HG02852 (cell line): Measurements from ENCODE around the gene UGT1A7.

Experiments
- ATAC-seq: cut with Tn5 transposase; IDR thresholded peaks from one replicate; pipeline ENCODE4 v1.9.1; 2021; ENCODE audit warnings: mild to moderate bottlenecking, moderate library complexity; ENCODE audit not compliant: unreplicated experiment

Gene UGT1A7

DNA sequence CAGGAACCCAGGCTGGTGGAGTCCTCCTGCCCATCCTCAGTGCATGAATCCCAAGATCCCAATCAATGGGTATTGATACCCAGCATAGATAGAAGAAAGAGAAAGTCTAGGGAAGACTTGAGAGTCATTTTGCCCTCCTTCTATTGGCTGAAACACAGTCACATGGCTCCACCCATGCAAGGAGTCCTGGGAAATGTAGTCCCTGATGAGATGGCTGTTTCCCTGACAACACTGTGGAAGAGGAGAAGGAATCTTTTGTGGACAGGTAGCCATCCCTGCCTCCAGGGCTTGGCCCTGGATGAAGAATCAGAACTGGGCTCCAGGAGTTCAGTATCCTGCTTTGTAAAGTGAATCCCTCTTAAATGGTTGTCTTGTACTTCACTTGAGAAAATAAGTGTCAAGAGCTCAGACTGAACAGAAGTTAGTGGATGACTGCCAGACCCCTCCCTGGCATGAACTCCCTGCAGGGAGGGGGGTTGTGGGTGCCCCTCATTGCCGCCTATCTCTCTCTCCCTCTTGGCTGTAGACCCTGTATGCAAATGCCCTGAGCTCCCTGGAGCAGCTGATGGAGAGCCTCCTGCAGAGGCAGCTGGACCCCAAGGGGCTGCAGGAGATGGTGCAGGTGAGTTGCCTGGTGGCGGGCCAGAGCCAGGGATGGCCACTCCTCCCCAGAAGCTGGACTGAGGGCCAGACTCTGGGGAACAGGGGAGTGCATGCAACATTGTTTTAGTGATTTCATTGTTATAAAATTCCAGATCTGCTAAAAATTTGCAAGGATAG, 132.5 kb downstream of the UGT1A7 start:
- ATAC-seq, result no peak

GRCh38 chr2:233815861-233816260, 134.2 kb downstream of the UGT1A7 start:
- no peak for ATAC-seq

GRCh38 chr2:233816334-233816733, 134.6 kb downstream of the UGT1A7 start:
- ATAC-seq, result no peak

DNA sequence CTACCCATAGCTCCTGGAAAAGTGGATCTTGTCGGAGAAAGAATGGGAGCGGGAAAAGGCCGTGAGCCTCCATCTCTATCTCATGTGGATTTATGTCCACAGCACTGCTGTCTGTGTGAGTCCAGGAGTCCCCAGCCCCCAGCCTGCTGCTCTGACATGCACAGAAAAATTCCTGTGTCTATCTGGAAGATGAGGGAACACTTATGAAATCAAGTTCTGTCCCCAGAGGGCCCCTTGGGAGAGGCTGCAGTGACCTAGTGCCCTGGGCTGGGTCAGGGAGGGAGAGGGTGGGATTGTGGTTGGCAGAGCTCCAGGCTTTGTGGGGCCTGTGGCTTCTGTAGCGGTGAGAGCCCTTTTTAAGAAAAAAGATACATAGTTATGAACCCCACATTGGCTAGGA, 135.1 kb downstream of the UGT1A7 start:
- no peak for ATAC-seq

DNA sequence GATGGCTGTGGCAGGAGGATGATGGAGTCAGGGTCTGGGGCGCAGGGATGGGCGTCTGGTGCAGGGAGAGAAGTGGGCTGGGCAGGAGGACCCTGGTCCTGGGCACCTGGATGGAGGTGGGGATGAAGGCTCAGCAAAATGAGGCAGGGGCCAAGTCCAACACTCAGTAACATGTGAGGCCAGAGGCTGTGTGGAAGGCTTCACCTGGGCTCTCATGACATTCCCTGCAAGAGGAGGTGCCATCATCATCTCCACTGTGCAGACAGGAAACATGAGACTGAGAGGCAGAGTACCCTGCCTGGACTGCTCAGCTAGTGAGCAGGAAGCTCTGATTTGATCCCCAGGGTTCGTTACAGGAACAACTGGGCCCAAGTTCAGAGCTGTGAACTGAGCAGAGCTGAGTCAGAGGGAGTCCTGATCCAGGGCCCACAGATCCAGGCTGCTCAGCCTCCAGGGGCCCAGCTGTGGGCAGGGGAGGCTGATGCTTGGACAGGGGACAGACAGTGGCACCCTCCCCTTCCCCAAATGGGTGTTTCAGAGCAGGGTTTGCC, 135.7 kb downstream of the UGT1A7 start:
- ATAC-seq, result no peak

DNA sequence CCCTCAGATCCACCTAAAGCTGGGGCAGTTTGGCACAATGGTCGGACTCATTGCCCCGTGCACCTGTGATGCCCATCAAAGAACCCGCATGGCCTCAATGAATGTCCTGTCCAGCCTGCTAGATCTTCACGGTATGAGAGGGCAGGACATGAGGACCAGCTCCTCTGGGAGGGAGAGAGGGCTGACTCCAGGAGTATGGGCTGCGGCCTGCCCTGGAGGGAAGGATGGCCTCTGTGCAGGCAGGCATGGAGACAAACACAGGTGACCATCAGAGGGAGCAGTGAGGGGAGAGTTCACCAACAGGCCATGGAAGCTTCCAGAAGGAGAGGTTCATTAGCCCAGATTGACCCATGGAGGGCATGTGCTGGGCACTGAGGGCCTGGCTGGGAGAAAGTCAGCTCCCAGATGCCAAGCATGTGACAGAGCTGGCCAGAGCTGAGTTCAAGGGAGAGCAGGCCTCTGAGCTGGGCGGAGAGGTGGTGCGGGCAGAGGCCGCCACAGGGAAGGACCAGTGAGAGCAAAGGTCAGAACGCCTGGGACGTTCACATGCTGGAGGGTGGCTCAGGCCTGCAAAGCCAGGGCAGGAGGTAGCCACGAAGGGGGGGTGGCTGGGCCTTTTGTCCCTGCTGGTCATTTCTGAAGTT, 136.4 kb downstream of the UGT1A7 start:
- no peak for ATAC-seq

GRCh38 chr2:233818639-233819621, 137.2 kb downstream of the UGT1A7 start:
- no peak for ATAC-seq

DNA sequence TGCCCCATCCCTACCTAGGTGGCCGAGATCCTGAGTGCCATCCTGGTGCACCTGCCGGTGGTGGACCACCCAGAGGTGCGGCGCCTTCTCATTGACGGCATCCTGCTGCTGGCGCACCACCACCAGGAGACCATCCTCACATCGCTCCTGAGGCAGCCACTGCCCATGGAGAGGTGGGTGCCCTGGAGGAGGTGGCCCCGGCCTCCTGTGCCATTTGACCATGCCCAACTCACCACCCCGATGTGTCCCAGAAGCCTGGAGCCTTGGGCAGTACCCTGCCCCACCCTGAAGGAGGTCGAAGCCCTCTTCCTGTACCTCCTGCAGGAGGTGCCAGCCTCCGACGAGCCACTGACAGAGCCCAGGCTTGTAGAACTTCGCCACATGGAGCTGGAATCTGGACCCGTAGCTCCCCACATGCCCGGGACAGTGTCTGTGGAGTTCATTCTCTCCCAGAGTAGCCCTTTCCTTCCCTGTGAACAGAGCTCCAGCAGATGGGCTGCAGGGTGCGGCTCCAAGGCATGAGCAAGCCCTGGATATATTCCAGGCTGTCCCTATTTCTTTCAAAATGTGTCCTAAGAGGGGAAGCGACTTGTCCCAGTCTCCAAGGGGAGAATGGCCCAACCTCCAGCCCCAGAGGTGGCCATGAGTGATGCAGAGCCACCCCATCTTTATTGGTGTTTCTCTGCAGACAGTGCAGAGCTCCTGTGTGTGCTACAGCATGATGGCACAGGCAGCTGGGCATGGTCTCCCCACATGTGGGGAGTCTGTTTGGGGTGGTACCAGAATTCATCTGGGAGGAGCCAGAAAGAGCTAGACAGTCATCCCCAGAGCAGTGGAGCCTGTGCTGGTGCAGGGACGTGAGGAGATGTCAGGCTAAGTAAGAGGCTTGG, 138.4 kb downstream of the UGT1A7 start:
- ATAC-seq, result no peak

GRCh38 chr2:233820774-233821105, 139.0 kb downstream of the UGT1A7 start:
- ATAC-seq, result no peak

DNA sequence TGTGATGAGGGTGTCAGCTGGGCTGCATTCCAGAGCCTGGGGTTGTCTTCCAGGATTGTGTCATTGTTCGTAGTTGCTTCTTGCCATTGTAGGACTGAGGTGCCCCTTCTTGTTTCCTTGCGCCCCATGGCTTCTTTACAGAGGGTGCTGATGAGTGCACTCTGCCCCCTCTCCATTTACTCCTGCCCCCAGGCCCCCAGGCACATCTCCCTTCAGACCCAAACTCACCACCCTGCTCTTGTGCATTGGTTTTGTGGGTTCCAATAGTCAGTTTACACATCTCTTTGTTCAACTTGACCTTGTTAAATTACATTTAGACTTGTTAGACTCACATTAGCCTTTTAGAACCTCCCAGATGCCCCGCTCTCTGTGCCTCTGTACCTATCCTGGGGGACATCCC, 139.5 kb downstream of the UGT1A7 start:
- ATAC-seq, result no peak

- ATAC-seq, result no peak
Observed at GRCh38 chr2:233821709-233822100, 140.0 kb downstream of the UGT1A7 start.

DNA sequence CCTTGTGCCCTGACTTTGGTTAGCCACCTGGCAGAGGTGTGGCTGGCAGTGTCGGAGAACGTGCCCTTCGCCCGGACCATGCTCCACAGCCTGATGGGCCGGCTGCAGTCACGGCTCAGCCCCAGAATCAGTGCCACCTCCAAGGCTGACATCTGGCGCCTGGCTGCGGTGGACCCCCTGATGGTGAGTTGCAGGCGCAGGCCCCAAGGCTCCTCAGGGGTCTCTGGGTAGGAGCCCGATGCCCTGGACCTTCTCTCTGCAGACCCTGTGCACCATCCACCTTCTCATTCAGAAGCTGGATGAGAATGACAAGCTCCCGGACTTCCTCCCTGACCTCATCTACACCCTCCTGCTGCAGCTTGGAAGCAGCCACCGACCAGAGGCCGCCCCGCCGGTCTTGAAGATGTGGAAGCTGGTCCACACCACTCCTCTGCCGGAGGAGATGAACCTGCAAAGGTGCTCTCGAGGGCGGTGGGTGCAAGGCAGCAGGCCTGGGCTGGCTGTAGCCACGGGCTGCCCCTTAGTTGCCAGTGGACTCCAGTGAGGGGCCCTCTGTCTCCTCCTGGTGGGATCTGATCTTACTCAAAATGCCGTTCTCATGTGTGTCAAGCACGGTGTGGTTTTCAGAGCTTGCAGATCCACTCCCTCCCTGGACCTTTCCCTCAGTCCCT, 140.5 kb downstream of the UGT1A7 start:
- no peak for ATAC-seq
